GM12878 (cell line): Measurements from ENCODE around the gene SYMPK. TPM values are rescaled to one million over a fixed set of nuclear protein-coding genes. Genes with fewer than 3 reads are reported as not detected.

Experiments
- BHLHE40 ChIP-seq, 2 experiments: fragments of 450-650 bp in 1 of 2; IDR thresholded peaks; 2 replicates each; pipeline ENCODE4 v1.6.1; 2011 to 2017; ENCODE audit warnings: low read depth in 2 of 2, borderline replicate concordance in 1 of 2, improper control_type of control experiment in 1 of 2, low read length in 1 of 2, mild to moderate bottlenecking in 1 of 2
- BRCA1 ChIP-seq: IDR thresholded peaks from 2 replicates; pipeline ENCODE4 v1.6.1; 2011; ENCODE audit warnings: low read depth, low read length, improper control_type of control experiment
- CBFB ChIP-seq: IDR thresholded peaks from 2 replicates; pipeline ENCODE4 v1.6.1; 2016; ENCODE audit warnings: antibody characterized with exemption, low read depth
- CREB1 ChIP-seq: IDR thresholded peaks from 2 replicates; pipeline ENCODE4 v1.6.1; 2012; ENCODE audit warnings: low read depth, mild to moderate bottlenecking, inconsistent platforms
- DPF2 ChIP-seq: fragments of 450-650 bp; IDR thresholded peaks from 2 replicates; pipeline ENCODE4 v1.6.1; 2017; ENCODE audit warnings: mild to moderate bottlenecking
- EED ChIP-seq: sonication (generic); IDR thresholded peaks from 2 replicates; pipeline ENCODE4 v1.6.1; 2016; ENCODE audit warnings: antibody characterized with exemption, low read depth
- FOXK2 ChIP-seq: fragments of 450-650 bp; IDR thresholded peaks from 2 replicates; pipeline ENCODE4 v1.6.1; 2017; ENCODE audit warnings: mild to moderate bottlenecking, moderate library complexity
- MXI1 ChIP-seq: fragments of 150-350 bp; IDR thresholded peaks from 2 replicates; pipeline ENCODE4 v1.6.1; 2011; ENCODE audit warnings: low read depth, mild to moderate bottlenecking, inconsistent platforms, low read length, improper control_type of control experiment
- NFYA ChIP-seq: IDR thresholded peaks from 2 replicates; pipeline ENCODE4 v1.6.1; 2011; ENCODE audit warnings: low read depth, mild to moderate bottlenecking, low read length, improper control_type of control experiment, borderline replicate concordance
- NRF1 ChIP-seq: conservative IDR thresholded peaks from 2 replicates; pipeline ENCODE4 v1.6.1; 2011; ENCODE audit warnings: mild to moderate bottlenecking, low read depth, low read length, improper control_type of control experiment
- PAX5 ChIP-seq: IDR thresholded peaks from 2 replicates; pipeline ENCODE4 v1.6.1; 2011; ENCODE audit warnings: low read depth, low read length, borderline replicate concordance
- POLR2AphosphoS2 ChIP-seq: IDR thresholded peaks from 2 replicates; pipeline ENCODE4 v1.6.1; 2011; ENCODE audit warnings: low read depth, mild to moderate bottlenecking, low read length, improper control_type of control experiment, moderate library complexity
- RAD51 ChIP-seq: fragments of 450-650 bp; IDR thresholded peaks from 2 replicates; pipeline ENCODE4 v1.6.1; 2016; ENCODE audit warnings: moderate library complexity, mild to moderate bottlenecking, inconsistent platforms
- SIN3A ChIP-seq: IDR thresholded peaks from 2 replicates; pipeline ENCODE4 v1.6.1; 2012; ENCODE audit warnings: low read depth, low read length, improper control_type of control experiment
- SMAD1 ChIP-seq: fragments of 450-650 bp; IDR thresholded peaks from 2 replicates; pipeline ENCODE4 v1.6.1; 2018; ENCODE audit warnings: mild to moderate bottlenecking, low read depth; ENCODE audit not compliant: partially characterized antibody
- SRF ChIP-seq, 2 experiments: IDR thresholded peaks; 2 replicates each; pipeline ENCODE4 v1.6.1; 2011; ENCODE audit warnings: low read depth in 2 of 2, low read length in 2 of 2, mild to moderate bottlenecking in 1 of 2, moderate library complexity in 1 of 2
- STAT3 ChIP-seq: IDR thresholded peaks from 2 replicates; pipeline ENCODE4 v1.6.1; 2011; ENCODE audit warnings: low read depth, low read length, improper control_type of control experiment
- SUPT20H ChIP-seq: IDR thresholded peaks from 2 replicates; pipeline ENCODE4 v1.6.1; 2011; ENCODE audit warnings: low read depth, mild to moderate bottlenecking, low read length, moderate library complexity, borderline replicate concordance; ENCODE audit not compliant: control insufficient read depth
- YY1 ChIP-seq: IDR thresholded peaks from 2 replicates; pipeline ENCODE4 v1.6.1; 2011; ENCODE audit warnings: low read depth, mild to moderate bottlenecking, low read length
- polyA plus RNA-seq, 11 experiments: library from polyadenylated mRNA; depleted of rRNA in 4 of 11; unstranded in 6 of 11; stranded (reverse) in 5 of 11; fragments of >200 nt; fragmentation: Nextera tagmentation in 4 of 11; fragmentation: Illumina TruSeq in 1 of 11; extraction: Ambion mirVana in 4 of 11; extraction: Trizol in 1 of 11; gene quantifications; 1 replicate in 1 of 11; 2 replicates in 10 of 11; pipeline versions ENCODE4 v1.2.1 to v1.2.3, GENCODE V29; 2011 to 2016; ENCODE audit warnings: inconsistent platforms in 2 of 11, missing spikeins in 2 of 11, low read depth in 1 of 11
- total RNA-seq, 4 experiments: library from RNA; depleted of rRNA in 3 of 4; stranded (reverse); fragments of >200 nt in 3 of 4; fragmentation: Illumina TruSeq in 1 of 4; extraction: Trizol in 1 of 4; gene quantifications; 2 replicates each; pipeline versions ENCODE4 v1.2.1 to v1.2.3, GENCODE V29; 2013 to 2021
- TF ChIP-seq, protein P1 (sequence below): fragments of 450-650 bp; IDR thresholded peaks from 2 replicates; pipeline ENCODE4 v1.6.1; 2016; ENCODE audit warnings: mild to moderate bottlenecking, moderate library complexity, borderline replicate concordance
- TF ChIP-seq, protein P2 (sequence below): fragments of 450-650 bp; IDR thresholded peaks from 2 replicates; pipeline ENCODE4 v1.6.1; 2018; ENCODE audit warnings: mild to moderate bottlenecking, low read depth, moderate library complexity; ENCODE audit not compliant: partially characterized antibody
- TF ChIP-seq, protein P3 (sequence below): fragments of 450-650 bp; IDR thresholded peaks from 2 replicates; pipeline ENCODE4 v1.6.1; 2016; ENCODE audit warnings: mild to moderate bottlenecking

Gene SYMPK
- total and polyA plus RNA-seq, 10 of the 15 experiments (the other 5 are each of a cell fraction or from before 2014, with no cell fraction given) = 0.49 to 109 (median 42.5) TPM

DNA sequence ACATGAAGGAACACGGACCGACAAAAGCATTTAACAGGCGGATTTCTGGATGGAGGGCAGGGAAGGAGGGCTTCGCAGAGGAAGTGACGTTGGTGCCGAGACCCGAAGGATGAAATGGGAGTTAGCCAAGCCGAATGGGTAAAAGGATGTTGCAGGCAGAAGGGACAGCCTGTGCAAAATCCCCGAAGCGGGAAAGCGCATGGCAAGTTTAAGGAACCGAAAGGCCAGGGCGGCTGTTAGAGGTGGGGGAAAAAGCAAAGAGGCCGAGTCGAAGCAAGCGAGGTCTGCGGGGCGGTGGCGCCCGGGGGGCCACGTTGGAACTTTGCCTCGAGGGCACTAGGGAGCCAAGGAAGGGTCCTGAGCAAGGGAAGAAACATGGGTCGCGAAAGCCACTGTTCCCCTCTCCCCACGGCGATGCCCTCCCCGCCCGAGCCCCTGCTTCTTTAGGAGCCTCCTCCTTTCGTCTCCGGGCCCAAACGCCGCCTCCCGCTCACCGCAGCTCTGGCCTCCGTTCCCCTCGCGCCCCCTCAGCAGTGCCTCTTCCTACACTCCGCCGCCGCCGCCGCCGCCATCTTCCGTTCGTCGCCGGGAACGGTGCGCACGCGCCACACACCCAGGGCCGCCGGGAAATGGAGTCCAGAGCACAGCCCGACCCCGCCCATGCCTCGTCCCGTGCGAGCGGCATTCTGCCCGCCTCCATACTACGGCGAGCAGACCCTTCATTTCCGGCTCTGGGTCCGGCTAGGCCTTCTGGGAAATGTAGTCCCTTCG is at the start of gene SYMPK (continued):
- TF ChIP-seq, protein P1, sequence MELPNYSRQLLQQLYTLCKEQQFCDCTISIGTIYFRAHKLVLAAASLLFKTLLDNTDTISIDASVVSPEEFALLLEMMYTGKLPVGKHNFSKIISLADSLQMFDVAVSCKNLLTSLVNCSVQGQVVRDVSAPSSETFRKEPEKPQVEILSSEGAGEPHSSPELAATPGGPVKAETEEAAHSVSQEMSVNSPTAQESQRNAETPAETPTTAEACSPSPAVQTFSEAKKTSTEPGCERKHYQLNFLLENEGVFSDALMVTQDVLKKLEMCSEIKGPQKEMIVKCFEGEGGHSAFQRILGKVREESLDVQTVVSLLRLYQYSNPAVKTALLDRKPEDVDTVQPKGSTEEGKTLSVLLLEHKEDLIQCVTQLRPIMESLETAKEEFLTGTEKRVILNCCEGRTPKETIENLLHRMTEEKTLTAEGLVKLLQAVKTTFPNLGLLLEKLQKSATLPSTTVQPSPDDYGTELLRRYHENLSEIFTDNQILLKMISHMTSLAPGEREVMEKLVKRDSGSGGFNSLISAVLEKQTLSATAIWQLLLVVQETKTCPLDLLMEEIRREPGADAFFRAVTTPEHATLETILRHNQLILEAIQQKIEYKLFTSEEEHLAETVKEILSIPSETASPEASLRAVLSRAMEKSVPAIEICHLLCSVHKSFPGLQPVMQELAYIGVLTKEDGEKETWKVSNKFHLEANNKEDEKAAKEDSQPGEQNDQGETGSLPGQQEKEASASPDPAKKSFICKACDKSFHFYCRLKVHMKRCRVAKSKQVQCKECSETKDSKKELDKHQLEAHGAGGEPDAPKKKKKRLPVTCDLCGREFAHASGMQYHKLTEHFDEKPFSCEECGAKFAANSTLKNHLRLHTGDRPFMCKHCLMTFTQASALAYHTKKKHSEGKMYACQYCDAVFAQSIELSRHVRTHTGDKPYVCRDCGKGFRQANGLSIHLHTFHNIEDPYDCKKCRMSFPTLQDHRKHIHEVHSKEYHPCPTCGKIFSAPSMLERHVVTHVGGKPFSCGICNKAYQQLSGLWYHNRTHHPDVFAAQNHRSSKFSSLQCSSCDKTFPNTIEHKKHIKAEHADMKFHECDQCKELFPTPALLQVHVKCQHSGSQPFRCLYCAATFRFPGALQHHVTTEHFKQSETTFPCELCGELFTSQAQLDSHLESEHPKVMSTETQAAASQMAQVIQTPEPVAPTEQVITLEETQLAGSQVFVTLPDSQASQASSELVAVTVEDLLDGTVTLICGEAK = peak; percentile 96
- TF ChIP-seq NRF1 (peak; percentile 75), BRCA1 (no peak), CBFB (peak; percentile 37; the same call in 1 of the 2 replicates), PAX5 (0 out of 2 replicates have a peak, but pooled peaks have one; percentile 5), SUPT20H (no peak), BHLHE40 (IDR thresholded peaks at IDR 0.05; ENCODE audit: borderline replicate concordance in 1 of 2, low read depth in 2 of 2, low read length in 1 of 2) (peak; percentile 99 to 100), CREB1 (peak; percentile 91), POLR2AphosphoS2 (peak; percentile 32; the same call in 1 of the 2 replicates), DPF2 (peak; percentile 88), SRF (IDR thresholded peaks at IDR 0.05; ENCODE audit: low read depth in 2 of 2, low read length in 2 of 2) (0 out of 4 replicates have a peak, but pooled peaks have one; percentile 26 to 42), NFYA (no peak), SMAD1 (no peak), RAD51 (peak; percentile 83; the same call in 1 of the 2 replicates), SIN3A (peak; percentile 37; the same call in 1 of the 2 replicates), FOXK2 (no peak), YY1 (peak; percentile 96), MXI1 (peak; percentile 60; the same call in 1 of the 2 replicates), STAT3 (no peak), EED (peak; percentile 81)
- TF ChIP-seq, protein P2, sequence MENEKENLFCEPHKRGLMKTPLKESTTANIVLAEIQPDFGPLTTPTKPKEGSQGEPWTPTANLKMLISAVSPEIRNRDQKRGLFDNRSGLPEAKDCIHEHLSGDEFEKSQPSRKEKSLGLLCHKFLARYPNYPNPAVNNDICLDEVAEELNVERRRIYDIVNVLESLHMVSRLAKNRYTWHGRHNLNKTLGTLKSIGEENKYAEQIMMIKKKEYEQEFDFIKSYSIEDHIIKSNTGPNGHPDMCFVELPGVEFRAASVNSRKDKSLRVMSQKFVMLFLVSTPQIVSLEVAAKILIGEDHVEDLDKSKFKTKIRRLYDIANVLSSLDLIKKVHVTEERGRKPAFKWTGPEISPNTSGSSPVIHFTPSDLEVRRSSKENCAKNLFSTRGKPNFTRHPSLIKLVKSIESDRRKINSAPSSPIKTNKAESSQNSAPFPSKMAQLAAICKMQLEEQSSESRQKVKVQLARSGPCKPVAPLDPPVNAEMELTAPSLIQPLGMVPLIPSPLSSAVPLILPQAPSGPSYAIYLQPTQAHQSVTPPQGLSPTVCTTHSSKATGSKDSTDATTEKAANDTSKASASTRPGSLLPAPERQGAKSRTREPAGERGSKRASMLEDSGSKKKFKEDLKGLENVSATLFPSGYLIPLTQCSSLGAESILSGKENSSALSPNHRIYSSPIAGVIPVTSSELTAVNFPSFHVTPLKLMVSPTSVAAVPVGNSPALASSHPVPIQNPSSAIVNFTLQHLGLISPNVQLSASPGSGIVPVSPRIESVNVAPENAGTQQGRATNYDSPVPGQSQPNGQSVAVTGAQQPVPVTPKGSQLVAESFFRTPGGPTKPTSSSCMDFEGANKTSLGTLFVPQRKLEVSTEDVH = peak; percentile 44
- TF ChIP-seq, protein P3, sequence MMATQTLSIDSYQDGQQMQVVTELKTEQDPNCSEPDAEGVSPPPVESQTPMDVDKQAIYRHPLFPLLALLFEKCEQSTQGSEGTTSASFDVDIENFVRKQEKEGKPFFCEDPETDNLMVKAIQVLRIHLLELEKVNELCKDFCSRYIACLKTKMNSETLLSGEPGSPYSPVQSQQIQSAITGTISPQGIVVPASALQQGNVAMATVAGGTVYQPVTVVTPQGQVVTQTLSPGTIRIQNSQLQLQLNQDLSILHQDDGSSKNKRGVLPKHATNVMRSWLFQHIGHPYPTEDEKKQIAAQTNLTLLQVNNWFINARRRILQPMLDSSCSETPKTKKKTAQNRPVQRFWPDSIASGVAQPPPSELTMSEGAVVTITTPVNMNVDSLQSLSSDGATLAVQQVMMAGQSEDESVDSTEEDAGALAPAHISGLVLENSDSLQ = peak; percentile 54
